NCI-H2196 (cell line): Measurements from ENCODE around the gene CHST4.
"Not testable (repeated sequence)": the region's sequence is repeated elsewhere in the genome, so short reads cannot be mapped to it uniquely, and the experiment has no call there.

Source experiments
- DNase-seq: peaks from one replicate; lab custom pipeline; 2025; ENCODE audit not compliant: unreplicated experiment; lab: John Stamatoyannopoulos, UW

CHST4 gene

DNA sequence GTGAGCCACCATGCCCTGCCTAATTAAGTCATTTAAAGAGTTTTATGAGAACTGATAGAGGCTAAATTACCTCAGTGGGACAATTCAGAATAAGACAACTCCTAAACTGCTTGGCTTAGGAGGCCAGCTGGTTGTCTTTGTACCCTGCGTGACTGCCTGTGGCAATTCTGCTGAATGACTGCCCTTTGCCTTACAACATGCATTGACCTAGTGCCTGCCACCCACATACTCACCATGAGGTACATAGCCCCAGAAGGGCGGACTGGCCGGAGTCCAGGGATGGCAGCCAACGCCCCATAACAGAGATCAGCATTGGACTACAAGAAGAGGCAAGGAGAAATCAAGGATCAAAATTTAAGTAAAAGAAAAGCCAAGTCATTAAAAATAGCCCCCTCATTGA lies 43.4 kb downstream of the CHST4 start:
- DNase-seq, result no peak

GRCh38 chr16:71570144-71570543 lies 43.9 kb downstream of the CHST4 start:
- no peak for DNase-seq

- no peak for DNase-seq
These were observed 46.4 kb downstream of the CHST4 start for GRCh38 chr16:71572497-71573116.

- no peak for DNase-seq
These were observed 47.3 kb downstream of the CHST4 start for GRCh38 chr16:71573387-71574094.

DNA sequence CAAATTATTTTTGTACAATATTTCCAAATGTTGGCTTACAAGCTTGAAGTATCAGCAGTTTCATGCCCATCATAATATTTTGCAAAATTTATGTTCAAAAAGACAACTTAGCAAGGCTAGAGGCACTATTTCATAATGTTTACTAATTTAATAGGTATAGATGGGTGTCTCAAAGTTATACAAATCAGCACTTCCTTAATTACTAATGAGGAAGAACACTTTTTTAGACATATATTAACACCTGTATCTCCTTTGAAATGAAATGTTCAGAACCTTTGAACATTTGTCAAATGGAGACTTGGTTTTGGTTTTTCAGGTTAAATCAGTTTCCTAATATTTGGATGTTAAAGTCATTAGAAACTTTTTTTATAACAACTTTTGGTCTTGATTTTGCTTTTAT lies 48.5 kb downstream of the CHST4 start:
- no peak for DNase-seq

- no peak for DNase-seq
These were observed 50.7 kb downstream of the CHST4 start, which contains the start of gene TAT for GRCh38 chr16:71576971-71577370. TAT (minus strand) TSS chr16:71577092; CDS start chr16:71576415, 677 bp downstream.

DNA sequence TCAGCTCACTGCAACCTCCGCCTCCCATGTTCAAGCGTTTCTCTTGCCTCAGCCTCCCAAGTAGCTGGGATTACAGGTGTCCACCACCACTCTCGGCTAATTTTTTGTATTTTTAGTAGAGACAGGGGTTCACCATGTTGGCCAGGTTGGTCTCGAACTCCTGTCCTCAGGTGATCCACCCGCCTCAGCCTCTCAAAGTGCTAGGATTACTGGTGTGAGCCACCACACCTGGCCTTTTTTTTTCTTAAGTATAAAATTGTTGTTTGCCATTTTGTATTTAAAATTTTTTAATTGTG lies 56.3 kb downstream of the CHST4 start:
- not testable (repeated sequence) for DNase-seq

DNA sequence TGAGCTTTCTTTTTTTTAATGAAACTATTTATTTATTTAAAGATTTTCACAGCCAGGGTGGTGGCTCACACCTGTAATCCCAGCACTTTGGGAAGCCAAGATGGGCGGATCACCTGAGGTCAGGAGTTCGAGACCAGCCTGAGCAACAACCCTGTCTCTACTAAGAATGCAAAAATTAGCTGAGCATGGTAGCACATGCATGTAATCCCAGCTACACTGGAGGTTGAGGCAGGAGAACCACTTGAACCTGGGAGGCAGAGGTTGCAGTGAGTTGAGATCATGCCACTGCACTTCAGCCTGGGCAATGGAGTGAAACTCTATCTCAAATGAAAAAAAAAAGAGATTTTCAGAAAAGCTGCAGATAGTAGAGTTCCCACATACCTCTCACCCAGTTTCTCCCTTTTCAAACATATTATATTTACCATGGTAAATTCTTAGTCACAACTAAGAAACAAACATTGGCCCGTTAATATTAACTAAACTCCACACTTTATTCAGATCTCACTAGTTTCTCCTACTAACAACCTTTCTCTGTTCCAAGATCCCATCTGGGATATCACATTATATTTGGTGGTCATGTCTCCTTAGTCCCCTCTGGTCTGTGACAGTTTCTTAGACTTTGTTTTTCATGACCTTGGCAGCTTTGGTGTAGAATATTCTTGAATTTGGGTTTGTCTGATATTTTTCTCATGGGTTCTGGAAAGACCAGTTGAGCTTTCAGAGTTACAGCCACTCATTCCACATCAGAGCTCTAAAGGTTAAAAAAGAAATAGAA lies 58.5 kb downstream of the CHST4 start:
- DNase-seq, result no peak

DNA sequence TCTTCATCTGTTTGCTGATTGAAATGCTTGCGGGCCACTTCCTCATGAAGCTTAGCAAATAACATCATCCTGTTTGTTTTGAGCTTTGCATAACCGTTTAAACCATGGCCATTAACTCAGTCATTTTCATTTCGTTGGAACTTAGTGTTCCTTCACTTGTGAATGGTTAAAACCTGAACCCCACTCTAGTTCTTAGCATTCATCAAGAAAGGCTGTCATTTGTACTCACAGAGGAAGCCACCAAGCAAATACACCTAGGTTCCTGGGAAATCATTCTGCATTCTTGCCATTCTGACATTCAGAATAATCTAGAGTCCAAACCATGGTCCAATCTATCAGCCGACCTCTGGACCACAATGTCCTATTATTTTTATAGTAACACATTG lies 59.1 kb downstream of the CHST4 start:
- no peak for DNase-seq
